ENCODE data around the gene PAX4. TPM values are rescaled to one million over a fixed set of nuclear protein-coding genes. Genes with fewer than 3 reads are reported as not detected.

The PAX4 gene
- total and polyA plus RNA-seq, 2 donors (not counting 1 experiment from before 2014, with no cell fraction given), result not detected

GRCh38 chr7:127587663-127588018 is 30.3 kb downstream of the PAX4 start:
- Histone ChIP-seq H2AFZ (ENCODE audit: low read length) (peak overlapping the region; percentile 85), H3K9ac (ENCODE audit: insufficient read depth, low read length) (peak overlapping the region; percentile 84), H3K9me3 (ENCODE audit: control insufficient read depth, insufficient read depth, low read depth, low read length) (no peaks in the 10 kb centered on the region), H3K27me3 (ENCODE audit: control insufficient read depth, insufficient read depth, low read length) (no peaks in the 10 kb centered on the region), H3K36me3 (ENCODE audit: control insufficient read depth, insufficient read depth, low read length) (peaks cover 6% of the 10 kb centered on the region), H4K20me1 (ENCODE audit: control insufficient read depth, extremely low read depth, insufficient read depth, low read length) (no peaks in the 10 kb centered on the region), H3K79me2 (ENCODE audit: control insufficient read depth, insufficient read depth, low read length) (peaks cover 24% of the 10 kb centered on the region), H3K4me3 (replicated peaks in 1 of 4; ENCODE audit: control extremely low read depth in 1 of 4, insufficient read depth in 1 of 4, low read depth in 3 of 4, low read length in 4 of 4) (peak overlapping the region; percentile 62 to 98 (median 78)), H3K4me2 (ENCODE audit: extremely low read depth, insufficient read depth, low read length) (peak overlapping the region; percentile 78), H3K4me1 (ENCODE audit: control insufficient read depth, extremely low read depth, insufficient read depth, low read length) (peaks cover 3% of the 10 kb centered on the region), H3K27ac (ENCODE audit: insufficient read depth, low read length) (peak overlapping the region; percentile 60)
- no peak for DNase-seq (ENCODE audit: low read depth in 2 of 2)
- TF ChIP-seq EZH2 (IDR thresholded peaks at IDR 0.05; ENCODE audit: low read length, missing control alignments) (no peak), CTCF (conservative IDR thresholded peaks at IDR 0.05 in 1 of 2, IDR thresholded peaks at IDR 0.05 in 1 of 2; ENCODE audit: low read depth in 1 of 2, low read length in 2 of 2) (no peak)

- Histone ChIP-seq H2AFZ (ENCODE audit: low read length) (no peak overlapping the region), H3K4me2 (ENCODE audit: extremely low read depth, insufficient read depth, low read length) (no peak overlapping the region), H3K9me3 (ENCODE audit: control insufficient read depth, insufficient read depth, low read depth, low read length) (no peaks in the 10 kb centered on the region), H3K4me3 (replicated peaks in 1 of 4; ENCODE audit: control extremely low read depth in 1 of 4, insufficient read depth in 1 of 4, low read depth in 3 of 4, low read length in 4 of 4) (no peak overlapping the region), H3K4me1 (ENCODE audit: control insufficient read depth, extremely low read depth, insufficient read depth, low read length) (peaks cover 3% of the 10 kb centered on the region), H3K79me2 (ENCODE audit: control insufficient read depth, insufficient read depth, low read length) (peaks cover 29% of the 10 kb centered on the region), H3K9ac (ENCODE audit: insufficient read depth, low read length) (no peak overlapping the region), H4K20me1 (ENCODE audit: control insufficient read depth, extremely low read depth, insufficient read depth, low read length) (no peaks in the 10 kb centered on the region), H3K27me3 (ENCODE audit: control insufficient read depth, insufficient read depth, low read length) (no peaks in the 10 kb centered on the region), H3K36me3 (ENCODE audit: control insufficient read depth, insufficient read depth, low read length) (peaks cover 8% of the 10 kb centered on the region), H3K27ac (ENCODE audit: insufficient read depth, low read length) (no peak overlapping the region)
- DNase-seq (ENCODE audit: low read depth in 2 of 2), result no peak
- no peak for TF ChIP-seq EZH2 (IDR thresholded peaks at IDR 0.05; ENCODE audit: low read length, missing control alignments)
These were observed 31.6 kb downstream of the PAX4 start for GRCh38 chr7:127586346-127586745.

DNA sequence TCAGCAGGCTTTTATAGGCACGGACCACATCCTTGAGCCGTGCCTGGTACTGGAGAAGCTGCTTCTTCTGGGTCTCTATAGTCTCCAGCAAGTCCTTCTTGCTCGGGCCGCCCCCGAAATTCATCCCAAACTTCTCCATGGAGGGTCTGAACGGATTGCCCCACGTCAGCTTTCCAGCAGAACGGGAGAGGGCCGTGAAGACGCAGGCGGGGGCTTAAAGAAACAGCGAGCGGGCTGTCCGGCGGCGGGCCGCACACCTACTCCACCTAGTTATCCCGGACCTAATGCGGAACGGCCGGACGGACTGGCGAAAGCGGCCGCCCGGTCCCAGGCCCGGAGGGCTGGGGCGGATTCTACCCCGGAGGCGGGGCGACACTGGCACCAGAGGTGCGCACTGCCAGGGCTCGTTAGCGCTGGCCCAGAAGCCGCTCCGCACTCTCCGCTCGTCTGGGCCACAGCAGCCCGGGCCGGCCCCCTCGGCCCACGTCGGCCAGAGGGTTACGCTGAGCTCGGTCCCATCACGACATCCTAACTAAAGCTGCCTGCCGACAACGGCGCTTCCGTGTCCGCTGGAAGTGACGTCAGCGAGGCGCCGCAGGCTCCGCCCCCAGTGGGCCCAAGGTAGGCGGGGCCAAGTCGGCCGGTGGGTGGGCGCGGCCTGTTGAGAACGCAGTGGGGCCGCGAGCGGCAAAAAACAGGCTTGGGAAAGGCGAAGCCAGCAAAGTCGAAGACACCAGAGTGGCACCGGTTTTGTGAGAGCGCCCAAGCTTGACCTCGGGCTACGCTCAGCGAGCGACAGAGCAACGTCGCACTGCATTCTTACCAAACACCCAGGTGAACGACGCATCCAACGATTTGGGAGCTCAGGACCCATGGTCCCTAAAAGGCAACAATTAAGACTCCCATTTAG is 32.6 kb downstream of the PAX4 start, which contains the start of gene GCC1:
Gene GCC1 (minus strand): TSS at position 553 of the 910 bp plus-strand sequence. CDS start 414 bp downstream, at position 139.
- peaks cover 29% of the 10 kb centered on the region for H3K79me2 ChIP-seq (ENCODE audit: control insufficient read depth, insufficient read depth, low read length)
- H4K20me1 ChIP-seq (ENCODE audit: control insufficient read depth, extremely low read depth, insufficient read depth, low read length), result no peaks in the 10 kb centered on the region
- peak within 1 kb of the TSS; percentile 83 for H3K27ac ChIP-seq (ENCODE audit: insufficient read depth, low read length)
- TF ChIP-seq EZH2 (IDR thresholded peaks at IDR 0.05; ENCODE audit: low read length, missing control alignments) (no peak), CTCF (conservative IDR thresholded peaks at IDR 0.05 in 1 of 2, IDR thresholded peaks at IDR 0.05 in 1 of 2; ENCODE audit: low read depth in 1 of 2, low read length in 2 of 2) (no peak)
- H2AFZ ChIP-seq (ENCODE audit: low read length), result peak within 1 kb of the TSS; percentile 98
- no peaks in the 10 kb centered on the region for H3K9me3 ChIP-seq (ENCODE audit: control insufficient read depth, insufficient read depth, low read depth, low read length)
- peak; percentile 84 to 88 for DNase-seq (ENCODE audit: low read depth in 2 of 2)
- no peaks in the 10 kb centered on the region for H3K27me3 ChIP-seq (ENCODE audit: control insufficient read depth, insufficient read depth, low read length)
- H3K4me3 ChIP-seq (replicated peaks in 1 of 4; ENCODE audit: control extremely low read depth in 1 of 4, insufficient read depth in 1 of 4, low read depth in 3 of 4, low read length in 4 of 4), result peak within 1 kb of the TSS; percentile 55 to 91 (median 84)
- peaks cover 3% of the 10 kb centered on the region for H3K4me1 ChIP-seq (ENCODE audit: control insufficient read depth, extremely low read depth, insufficient read depth, low read length)
- peak within 1 kb of the TSS; percentile 93 for H3K4me2 ChIP-seq (ENCODE audit: extremely low read depth, insufficient read depth, low read length)
- H3K36me3 ChIP-seq (ENCODE audit: control insufficient read depth, insufficient read depth, low read length), result peaks cover 2% of the 10 kb centered on the region
- peak within 1 kb of the TSS; percentile 88 for H3K9ac ChIP-seq (ENCODE audit: insufficient read depth, low read length)

All from fibroblast of lung (primary cell).